Hippocampal formation (tissue), 2 donors: ENCODE measurements around the gene NOTCH3.

ENCODE experiments used
- DNase-seq, 2 donors: peaks; one replicate each; lab custom pipeline; 2025; lab: John Stamatoyannopoulos, UW

Gene NOTCH3

GRCh38 chr19:15123031-15123890 lies 77.5 kb downstream of the NOTCH3 start:
- no peak for DNase-seq

DNA sequence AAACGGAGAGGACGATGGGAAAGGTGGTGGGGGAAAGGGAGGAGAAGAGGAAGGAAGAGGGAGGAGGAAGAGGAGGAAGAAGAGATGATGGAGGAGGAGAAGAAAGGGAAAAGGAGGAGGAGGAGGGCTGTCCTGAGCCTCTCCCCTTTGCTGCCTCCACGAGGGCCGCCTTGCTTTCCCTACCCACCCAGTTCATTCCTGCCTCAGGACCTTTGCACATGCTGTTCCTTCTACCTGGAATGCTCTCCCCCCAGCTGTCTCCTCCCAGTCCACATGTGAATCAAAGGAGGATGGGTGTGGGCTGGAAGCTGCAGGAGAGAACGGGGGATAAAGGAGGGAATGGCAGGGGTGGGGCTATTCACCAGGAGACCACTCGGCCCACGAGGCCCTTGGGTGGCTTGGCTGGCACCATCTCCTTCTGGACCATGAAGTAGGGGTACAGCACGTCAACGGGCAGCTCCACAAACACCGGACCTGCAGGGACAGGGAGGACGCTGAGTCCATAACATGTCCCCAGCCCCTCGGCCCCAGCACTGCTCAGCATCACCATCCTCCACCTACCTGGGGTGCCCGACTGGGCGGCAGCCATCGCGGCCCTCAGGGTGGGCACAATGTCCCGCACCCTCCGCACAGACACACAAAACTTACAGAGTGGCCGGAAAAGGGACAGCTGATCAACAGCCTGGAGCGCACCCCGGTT lies 78.3 kb downstream of the NOTCH3 start:
- DNase-seq, result no peak

DNA sequence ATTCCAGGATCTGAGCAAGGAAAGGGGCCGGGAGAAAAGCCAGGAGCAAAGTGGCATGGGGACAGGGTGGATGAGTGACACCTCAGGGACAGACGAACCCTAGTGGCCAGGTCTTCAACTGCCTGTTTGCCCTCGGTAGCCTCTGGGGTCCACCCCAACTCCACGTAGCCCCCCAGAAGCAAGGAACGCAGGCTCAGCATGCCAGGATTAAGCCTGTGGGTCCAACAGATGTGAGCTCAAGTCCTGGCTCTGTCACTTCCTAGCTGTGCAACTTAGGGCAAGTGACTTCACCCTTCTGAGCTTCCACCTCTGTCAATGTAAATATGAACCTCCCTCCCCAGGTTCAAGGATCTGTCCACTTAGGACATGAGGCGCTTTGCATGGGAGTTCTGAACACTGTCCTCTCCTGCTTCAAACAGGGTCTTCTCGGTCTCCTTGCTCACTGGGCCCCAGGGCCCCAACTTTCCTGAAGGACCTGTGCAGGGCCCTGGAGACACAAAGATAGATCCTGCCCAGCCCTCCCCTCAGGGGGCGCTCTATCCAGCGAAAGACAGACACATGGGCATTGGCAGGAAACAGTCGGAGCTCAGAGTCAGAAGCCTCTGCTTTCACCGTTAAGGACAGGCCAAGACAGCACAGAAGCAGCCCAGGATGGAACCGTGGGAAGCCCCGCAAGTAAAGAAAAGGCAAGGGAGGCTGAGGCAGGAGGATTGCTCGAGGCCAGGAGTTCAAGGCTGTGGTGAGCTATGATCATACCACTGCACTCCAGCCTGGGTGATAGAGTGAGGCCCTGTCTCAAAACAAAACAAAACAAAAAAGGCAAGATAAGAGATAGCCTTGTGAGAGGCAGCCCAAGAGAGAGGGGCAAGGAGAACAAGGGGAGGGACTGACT lies 80.4 kb downstream of the NOTCH3 start:
- no peak for DNase-seq

DNA sequence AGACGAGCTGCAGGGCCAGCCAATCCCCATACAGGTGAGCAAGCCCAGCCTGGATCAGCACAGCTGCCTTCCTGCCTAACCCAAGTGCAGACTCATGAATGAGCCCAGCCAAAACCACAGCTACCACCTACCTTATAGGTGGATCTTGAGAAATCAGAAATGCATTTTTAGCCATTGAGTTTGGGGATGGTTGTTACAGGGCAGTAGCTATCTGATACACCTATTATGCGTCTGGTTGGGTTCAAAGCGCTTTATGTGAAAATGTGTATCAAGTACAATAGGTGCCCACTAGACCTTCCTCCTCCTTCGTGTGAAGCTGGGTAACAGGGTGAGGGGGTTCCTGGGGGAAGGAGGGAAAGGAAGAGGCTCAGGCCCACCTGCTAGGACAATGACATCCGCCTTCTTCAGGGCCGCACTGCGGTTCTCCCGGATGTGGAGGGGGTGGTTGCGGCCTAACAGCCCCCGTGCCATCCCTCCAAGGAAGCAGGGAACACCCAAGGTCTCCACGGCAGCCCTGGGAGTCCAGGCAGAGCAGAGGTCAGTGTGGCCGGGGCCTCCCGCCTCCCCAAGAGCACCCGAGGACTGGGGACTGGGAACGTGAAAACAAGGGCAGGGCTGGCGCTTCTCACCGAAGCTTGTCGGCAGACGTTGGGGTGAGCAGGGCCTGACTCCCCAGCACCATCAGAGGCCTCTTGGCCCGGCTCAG lies 81.9 kb downstream of the NOTCH3 start:
- DNase-seq, result no peak

DNA sequence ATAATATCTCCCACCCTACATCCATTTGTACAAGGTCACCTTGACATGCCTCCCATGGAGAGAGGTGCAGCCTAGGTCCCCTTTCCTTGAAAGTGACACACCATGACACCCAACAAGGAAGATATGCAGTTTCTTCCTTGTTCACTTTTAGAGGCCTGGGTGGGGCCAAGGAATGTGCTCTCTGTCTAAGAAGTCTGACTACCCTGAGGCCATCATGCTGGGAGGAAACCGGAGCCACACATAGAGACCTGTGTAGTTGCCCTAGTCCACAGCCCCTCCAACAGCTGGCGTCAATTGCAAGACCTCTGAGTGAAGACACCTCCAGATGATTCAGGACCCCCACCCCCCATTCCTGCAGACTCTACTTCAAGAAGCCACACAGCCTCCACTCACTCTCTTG lies 82.5 kb downstream of the NOTCH3 start:
- no peak for DNase-seq

DNA sequence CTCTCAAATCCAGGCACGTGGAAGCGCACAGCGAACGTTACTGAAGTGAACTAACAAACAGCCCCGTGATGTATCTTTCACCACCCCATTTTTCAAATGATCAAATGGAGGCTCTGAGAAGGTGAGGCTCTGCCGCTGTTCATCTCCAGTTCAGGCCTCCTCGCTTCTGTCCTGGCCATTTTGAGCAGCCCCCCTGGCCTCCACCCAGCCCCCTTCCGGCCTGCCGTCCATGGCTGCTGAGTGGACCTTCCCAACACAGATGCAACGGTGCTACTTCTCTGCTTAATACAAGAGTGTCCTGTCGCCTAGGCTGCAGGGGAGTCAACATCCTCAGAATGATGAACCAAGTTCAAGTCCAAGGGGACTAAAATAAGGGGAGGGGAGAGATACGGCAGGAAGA lies 83.9 kb downstream of the NOTCH3 start:
- no peak for DNase-seq

- no peak for DNase-seq
Measured at GRCh38 chr19:15115762-15116615, 84.8 kb downstream of the NOTCH3 start.

DNA sequence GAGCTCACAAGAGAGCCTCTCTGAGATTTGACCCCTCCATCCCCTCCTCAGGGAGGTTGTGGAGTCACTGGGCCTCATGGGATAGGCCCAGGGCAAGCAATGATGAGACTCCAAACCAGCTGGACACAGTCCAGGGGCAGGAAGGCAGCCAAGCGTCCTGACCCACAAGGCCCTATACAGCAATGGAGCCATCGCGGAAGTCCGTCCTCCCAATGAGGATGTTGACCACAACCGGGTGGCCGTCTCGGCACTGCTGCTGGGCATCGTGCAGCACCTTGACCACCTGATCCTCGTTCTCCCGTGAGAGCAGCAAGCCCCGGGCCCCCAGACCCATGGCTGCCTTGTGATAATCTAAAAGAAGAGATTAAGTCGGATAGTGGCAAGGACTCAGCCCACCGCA lies 85.7 kb downstream of the NOTCH3 start:
- no peak for DNase-seq

GRCh38 chr19:15114153-15114540 lies 86.6 kb downstream of the NOTCH3 start:
- no peak for DNase-seq

- no peak for DNase-seq
Measured at GRCh38 chr19:15113245-15114152, 87.3 kb downstream of the NOTCH3 start.

GRCh38 chr19:15112385-15112784 lies 88.4 kb downstream of the NOTCH3 start:
- no peak for DNase-seq

DNA sequence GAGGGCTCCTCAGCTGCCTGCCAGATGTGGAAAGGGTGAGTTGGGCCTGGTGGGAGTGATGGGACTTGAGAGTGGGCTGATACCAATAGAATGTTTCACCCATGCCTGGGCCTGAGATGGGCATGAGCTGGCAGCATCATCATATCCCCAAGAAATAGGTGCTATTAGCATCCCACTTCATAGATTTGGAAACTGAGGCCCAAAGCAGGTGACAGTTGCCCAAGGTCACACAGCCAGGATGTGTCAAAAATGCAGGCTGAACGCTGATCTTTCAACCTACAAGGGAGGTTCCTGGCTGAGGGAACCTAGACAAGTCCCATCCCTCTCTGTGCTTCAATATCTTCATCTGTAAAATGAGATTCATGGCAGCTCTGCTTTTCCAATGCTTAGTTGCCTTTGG lies 89.0 kb downstream of the NOTCH3 start:
- no peak for DNase-seq

GRCh38 chr19:15110418-15110815 lies 90.4 kb downstream of the NOTCH3 start:
- DNase-seq, result no peak

DNA sequence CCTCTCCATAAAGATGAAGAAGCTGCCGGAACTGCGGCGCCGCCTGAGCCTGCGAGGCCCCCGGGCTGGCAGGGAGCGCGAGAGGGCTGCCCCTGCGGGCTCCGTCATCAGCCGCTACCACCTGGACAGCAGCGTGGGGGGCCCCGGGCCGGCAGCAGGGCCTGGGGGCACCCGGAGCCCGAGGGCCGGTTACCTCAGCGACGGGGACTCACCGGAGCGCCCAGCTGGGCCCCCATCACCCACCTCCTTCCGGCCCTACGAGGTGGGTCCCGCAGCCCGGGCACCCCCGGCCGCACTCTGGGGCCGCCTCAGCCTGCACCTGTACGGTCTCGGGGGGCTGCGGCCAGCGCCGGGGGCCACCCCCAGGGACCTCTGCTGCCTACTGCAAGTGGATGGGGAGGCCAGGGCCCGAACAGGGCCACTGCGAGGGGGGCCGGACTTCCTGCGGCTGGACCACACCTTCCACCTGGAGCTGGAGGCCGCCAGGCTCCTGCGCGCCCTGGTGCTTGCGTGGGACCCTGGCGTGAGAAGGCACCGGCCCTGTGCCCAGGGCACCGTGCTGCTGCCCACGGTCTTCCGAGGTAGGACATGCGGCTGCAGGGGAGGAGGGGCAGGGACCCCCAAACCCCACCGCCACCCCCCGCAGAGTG lies 90.9 kb downstream of the NOTCH3 start:
- no peak for DNase-seq
